Adrenal gland (tissue), 5 donors: ENCODE measurements around the gene HECTD1.

Experiments
- POLR2A ChIP-seq, 2 donors: fragments of 450-650 bp; IDR thresholded peaks; one replicate each; pipeline ENCODE4 v1.6.1; 2017; ENCODE audit warnings: antibody characterized with exemption in 2 of 2, mild to moderate bottlenecking in 2 of 2, moderate library complexity in 1 of 2
- TF ChIP-seq, protein P1 (sequence below), 6 experiments: fragments of 450-650 bp in 4 of 6; fragments of 200-600 bp in 2 of 6; sonication (generic) in 1 of 6; IDR thresholded peaks; 1 replicate in 5 of 6; 2 replicates in 1 of 6; pipeline versions ENCODE4 v1.5.1 to v1.8.0; 2016 to 2021; ENCODE audit warnings: antibody characterized with exemption in 6 of 6, mild to moderate bottlenecking in 2 of 6, moderate library complexity in 1 of 6
- donor health status: DM: no; HTN: no; CAD: no.

DNA sequence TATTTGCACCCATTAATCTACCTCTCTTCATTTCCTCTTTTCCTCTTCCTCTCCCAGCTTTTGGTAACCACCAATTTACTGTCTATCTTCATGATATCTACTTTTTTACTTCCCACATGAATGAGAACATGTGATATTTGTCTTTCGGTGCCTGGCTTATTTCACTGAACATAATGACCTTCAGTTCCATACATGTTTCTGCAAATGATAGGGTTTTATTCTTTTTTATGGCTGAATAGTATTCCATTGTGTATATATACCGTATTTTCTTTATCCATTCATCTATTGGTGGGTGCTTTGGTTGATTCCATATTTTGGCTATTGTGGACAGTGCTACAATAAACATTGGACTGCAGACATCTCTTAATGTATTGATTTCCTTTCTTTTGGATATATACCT lies 132.4 kb downstream of the HECTD1 start:
- TF ChIP-seq, protein P1, sequence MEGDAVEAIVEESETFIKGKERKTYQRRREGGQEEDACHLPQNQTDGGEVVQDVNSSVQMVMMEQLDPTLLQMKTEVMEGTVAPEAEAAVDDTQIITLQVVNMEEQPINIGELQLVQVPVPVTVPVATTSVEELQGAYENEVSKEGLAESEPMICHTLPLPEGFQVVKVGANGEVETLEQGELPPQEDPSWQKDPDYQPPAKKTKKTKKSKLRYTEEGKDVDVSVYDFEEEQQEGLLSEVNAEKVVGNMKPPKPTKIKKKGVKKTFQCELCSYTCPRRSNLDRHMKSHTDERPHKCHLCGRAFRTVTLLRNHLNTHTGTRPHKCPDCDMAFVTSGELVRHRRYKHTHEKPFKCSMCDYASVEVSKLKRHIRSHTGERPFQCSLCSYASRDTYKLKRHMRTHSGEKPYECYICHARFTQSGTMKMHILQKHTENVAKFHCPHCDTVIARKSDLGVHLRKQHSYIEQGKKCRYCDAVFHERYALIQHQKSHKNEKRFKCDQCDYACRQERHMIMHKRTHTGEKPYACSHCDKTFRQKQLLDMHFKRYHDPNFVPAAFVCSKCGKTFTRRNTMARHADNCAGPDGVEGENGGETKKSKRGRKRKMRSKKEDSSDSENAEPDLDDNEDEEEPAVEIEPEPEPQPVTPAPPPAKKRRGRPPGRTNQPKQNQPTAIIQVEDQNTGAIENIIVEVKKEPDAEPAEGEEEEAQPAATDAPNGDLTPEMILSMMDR (IDR thresholded peaks at IDR 0.05) = no peak
- TF ChIP-seq POLR2A (IDR thresholded peaks at IDR 0.05) = no peak
